ENCODE data around the gene DNAL4. TPM values are rescaled to one million over a fixed set of nuclear protein-coding genes. Genes with fewer than 3 reads are reported as not detected.
A peak's percentile ranks its signal among the peaks of the same experiment; 100 is the strongest.

DNAL4 gene
- total RNA-seq, 1 donor from 2014 or later: 8.4 TPM

- no peaks in the 10 kb centered on the region for H3K9me3 Mint-ChIP-seq
Measured at GRCh38 chr22:38736257-38736570, 57.7 kb downstream of the DNAL4 start.

GRCh38 chr22:38735465-38736256, 58.3 kb downstream of the DNAL4 start:
- DNase-seq (no peak), ATAC-seq (ENCODE audit: low read depth) (peak; percentile 30)
- POLR2A ChIA-PET: interaction anchor here (0.5 to 5.5 kb wide), 5 partner anchors 11 to 1634 kb away, joined by 3 to 37 read pairs (median 8); no protein-coding TSS in a partner anchor
- Mint-ChIP-seq H3K27me3 (no peaks in the 10 kb centered on the region), H3K27ac (peak overlapping the region; percentile 65), H3K4me3 (no peak overlapping the region), H3K4me1 (peaks cover 26% of the 10 kb centered on the region), H3K36me3 (ENCODE audit: low read depth) (peaks cover 94% of the 10 kb centered on the region), H3K9me3 (no peaks in the 10 kb centered on the region)
- intact Hi-C loops (cut with micrococcal nuclease): no loop called here
- CTCF ChIA-PET: interaction anchor here (1.1 to 3.5 kb wide), 4 partner anchors 10 to 108 kb away, joined by 5 to 26 read pairs (median 8); no protein-coding TSS in a partner anchor
- no peak for TF ChIP-seq CTCF (IDR thresholded peaks at IDR 0.05)

More at GRCh38 chr22:38736257-38736570, 57.7 kb downstream of the DNAL4 start:
- TF ChIP-seq CTCF (IDR thresholded peaks at IDR 0.05): no peak
- Mint-ChIP-seq H3K36me3 (ENCODE audit: low read depth) (peaks cover 94% of the 10 kb centered on the region), H3K27ac (peak overlapping the region; percentile 65), H3K4me1 (peaks cover 26% of the 10 kb centered on the region), H3K27me3 (no peaks in the 10 kb centered on the region), H3K4me3 (no peak overlapping the region)
- intact Hi-C loops (cut with micrococcal nuclease): no loop called here
- ATAC-seq (ENCODE audit: low read depth): no peak
- CTCF ChIA-PET: interaction anchor here (1.1 kb wide), 1 partner anchor 11 kb away, joined by 5 read pairs; no protein-coding TSS in a partner anchor
- DNase-seq: no peak
- POLR2A ChIA-PET: interaction anchor here (1.2 to 5.5 kb wide), 3 partner anchors 12 to 27 kb away, joined by 3 to 37 read pairs (median 8); no protein-coding TSS in a partner anchor

- POLR2A ChIA-PET: interaction anchor here (0.6 to 5.5 kb wide), 5 partner anchors 11 to 1635 kb away, joined by 3 to 37 read pairs (median 7); no protein-coding TSS in a partner anchor
- no peak for ATAC-seq (ENCODE audit: low read depth)
- TF ChIP-seq CTCF (IDR thresholded peaks at IDR 0.05): no peak
- intact Hi-C loops (cut with micrococcal nuclease): no loop called here
- H3K27me3 Mint-ChIP-seq: no peaks in the 10 kb centered on the region
- CTCF ChIA-PET: interaction anchor here (1.7 to 3.5 kb wide), 4 partner anchors 10 to 108 kb away, joined by 7 to 26 read pairs (median 8); no protein-coding TSS in a partner anchor
- H3K9me3 Mint-ChIP-seq: no peaks in the 10 kb centered on the region
- H3K4me1 Mint-ChIP-seq: peaks cover 26% of the 10 kb centered on the region
- H3K27ac Mint-ChIP-seq: peak overlapping the region; percentile 65
- H3K4me3 Mint-ChIP-seq: no peak overlapping the region
- H3K36me3 Mint-ChIP-seq (ENCODE audit: low read depth): peaks cover 94% of the 10 kb centered on the region
- no peak for DNase-seq
Measured at GRCh38 chr22:38735126-38735464, 58.8 kb downstream of the DNAL4 start.

GRCh38 chr22:38734421-38735100, 59.4 kb downstream of the DNAL4 start:
- ChIA-PET POLR2A (interaction anchor here (0.7 to 5.5 kb wide), 7 partner anchors 10 to 29 kb away, joined by 3 to 37 read pairs (median 4); no protein-coding TSS in a partner anchor), CTCF (interaction anchor here (1.7 to 3.5 kb wide), 5 partner anchors 10 to 109 kb away, joined by 5 to 26 read pairs (median 7); no protein-coding TSS in a partner anchor)
- DNase-seq (no peak), ATAC-seq (ENCODE audit: low read depth) (no peak)
- no peak for TF ChIP-seq CTCF (IDR thresholded peaks at IDR 0.05)
- no peak overlapping the region for H3K4me3 Mint-ChIP-seq
- H3K4me1 Mint-ChIP-seq: peaks cover 26% of the 10 kb centered on the region
- H3K27ac Mint-ChIP-seq: peak overlapping the region; percentile 68
- intact Hi-C loops (cut with micrococcal nuclease): no loop called here
- H3K9me3 Mint-ChIP-seq: no peaks in the 10 kb centered on the region
- H3K36me3 Mint-ChIP-seq (ENCODE audit: low read depth): peaks cover 94% of the 10 kb centered on the region
- H3K27me3 Mint-ChIP-seq: no peaks in the 10 kb centered on the region
